T-helper 17 cell (primary cell): ENCODE data around the gene PES1. TPM values are rescaled to one million over a fixed set of nuclear protein-coding genes. Genes with fewer than 3 reads are reported as not detected.
"Not testable (repeated sequence)": the region's sequence is repeated elsewhere in the genome, so short reads cannot be mapped to it uniquely, and the experiment has no call there.

Experiments used
- ATAC-seq: fragments of 150-1000 bp; cut with Tn5 transposase; 2 replicates; pipeline ENCODE4 v1.10.0; 2021; ENCODE audit warnings: mild to moderate bottlenecking, moderate library complexity
- DNase-seq, 3 donors: peaks; one replicate each; pipeline versions ENCODE4 v3.0.0 to v3.0.0-alpha.2; 2020 to 2021
- H3K9me3 ChIP-seq: one replicate; pipeline ENCODE4 v1.7.0; 2013; ENCODE audit warnings: low read length, mild to moderate bottlenecking; ENCODE audit not compliant: control insufficient read depth, poor library complexity, severe bottlenecking
- H3K27ac Mint-ChIP-seq: one replicate; pipeline ENCODE4 v1.8.0; 2022; ENCODE audit warnings: mild to moderate bottlenecking, moderate library complexity, mixed read lengths
- H3K27me3 Mint-ChIP-seq: one replicate; pipeline ENCODE4 v1.8.0; 2022; ENCODE audit warnings: mixed read lengths
- H3K36me3 Mint-ChIP-seq: one replicate; pipeline ENCODE4 v1.8.0; 2022; ENCODE audit warnings: low read depth, mixed read lengths
- H3K4me1 Mint-ChIP-seq: one replicate; pipeline ENCODE4 v1.8.0; 2022; ENCODE audit warnings: mild to moderate bottlenecking, mixed read lengths
- H3K4me3 Mint-ChIP-seq: one replicate; pipeline ENCODE4 v1.8.0; 2022; ENCODE audit warnings: mild to moderate bottlenecking, moderate library complexity, mixed read lengths
- total RNA-seq, 4 donors: library from RNA in 2 of 4; stranded (reverse) in 2 of 4; gene quantifications; one replicate each; pipeline ENCODE4 v1.2.3 and lab custom pipeline; 2022 to 2026

The PES1 gene
- total RNA-seq, 2 donors from 2014 or later = 35.9 to 37.8 TPM

GRCh38 chr22:30604723-30605122, 13.0 kb upstream of the PES1 start:
- DNase-seq (no peak), ATAC-seq (no peak)
- no peaks in the 10 kb centered on the region for H3K9me3 ChIP-seq
- no peaks in the 10 kb centered on the region for H3K27me3 Mint-ChIP-seq
- H3K36me3 Mint-ChIP-seq = no peaks in the 10 kb centered on the region
- no peak overlapping the region for H3K4me3 Mint-ChIP-seq
- H3K4me1 Mint-ChIP-seq = peaks cover 15% of the 10 kb centered on the region
- no peak overlapping the region for H3K27ac Mint-ChIP-seq

- H3K27me3 Mint-ChIP-seq = no peaks in the 10 kb centered on the region
- H3K36me3 Mint-ChIP-seq = no peaks in the 10 kb centered on the region
- no peaks in the 10 kb centered on the region for H3K9me3 ChIP-seq
- peaks cover 11% of the 10 kb centered on the region for H3K4me1 Mint-ChIP-seq
- DNase-seq = no peak
- H3K4me3 Mint-ChIP-seq = no peak overlapping the region
- no peak for ATAC-seq
- no peak overlapping the region for H3K27ac Mint-ChIP-seq
Observed at GRCh38 chr22:30603801-30604200, 12.1 kb upstream of the PES1 start.

GRCh38 chr22:30602049-30602448, 10.3 kb upstream of the PES1 start:
- Mint-ChIP-seq H3K27ac (peak overlapping the region; percentile 1), H3K4me1 (peaks cover 5% of the 10 kb centered on the region), H3K36me3 (no peaks in the 10 kb centered on the region), H3K4me3 (no peak overlapping the region), H3K27me3 (no peaks in the 10 kb centered on the region)
- H3K9me3 ChIP-seq = no peaks in the 10 kb centered on the region
- peak; percentile 78 for ATAC-seq
- DNase-seq = no peak

GRCh38 chr22:30601464-30601863, 9.8 kb upstream of the PES1 start:
- no peak for ATAC-seq
- peaks cover 2% of the 10 kb centered on the region for H3K4me1 Mint-ChIP-seq
- H3K36me3 Mint-ChIP-seq = no peaks in the 10 kb centered on the region
- no peak overlapping the region for H3K4me3 Mint-ChIP-seq
- no peak for DNase-seq
- H3K27me3 Mint-ChIP-seq = no peaks in the 10 kb centered on the region
- H3K9me3 ChIP-seq = no peaks in the 10 kb centered on the region
- no peak overlapping the region for H3K27ac Mint-ChIP-seq

- H3K9me3 ChIP-seq = no peaks in the 10 kb centered on the region
- no peak overlapping the region for H3K27ac Mint-ChIP-seq
- peaks cover 2% of the 10 kb centered on the region for H3K4me1 Mint-ChIP-seq
- no peaks in the 10 kb centered on the region for H3K27me3 Mint-ChIP-seq
- H3K4me3 Mint-ChIP-seq = no peak overlapping the region
- no peak for DNase-seq
- no peaks in the 10 kb centered on the region for H3K36me3 Mint-ChIP-seq
- no peak for ATAC-seq
Observed at GRCh38 chr22:30600921-30601320, 9.2 kb upstream of the PES1 start.

GRCh38 chr22:30598986-30599385, 7.3 kb upstream of the PES1 start:
- no peak overlapping the region for H3K27ac Mint-ChIP-seq
- H3K4me3 Mint-ChIP-seq = no peak overlapping the region
- no peaks in the 10 kb centered on the region for H3K27me3 Mint-ChIP-seq
- DNase-seq (no peak), ATAC-seq (no peak)
- no peaks in the 10 kb centered on the region for H3K36me3 Mint-ChIP-seq
- peaks cover 2% of the 10 kb centered on the region for H3K4me1 Mint-ChIP-seq
- no peaks in the 10 kb centered on the region for H3K9me3 ChIP-seq

GRCh38 chr22:30596886-30597285, 5.2 kb upstream of the PES1 start:
- H3K4me3 Mint-ChIP-seq = no peak overlapping the region
- H3K36me3 Mint-ChIP-seq = no peaks in the 10 kb centered on the region
- DNase-seq (no peak), ATAC-seq (no peak)
- H3K4me1 Mint-ChIP-seq = peaks cover 2% of the 10 kb centered on the region
- H3K27ac Mint-ChIP-seq = no peak overlapping the region
- no peaks in the 10 kb centered on the region for H3K9me3 ChIP-seq
- peaks cover 8% of the 10 kb centered on the region for H3K27me3 Mint-ChIP-seq

GRCh38 chr22:30596199-30596598, 4.5 kb upstream of the PES1 start:
- H3K9me3 ChIP-seq = no peaks in the 10 kb centered on the region
- Mint-ChIP-seq H3K4me1 (peaks cover 2% of the 10 kb centered on the region), H3K27me3 (peaks cover 8% of the 10 kb centered on the region), H3K36me3 (no peaks in the 10 kb centered on the region), H3K27ac (no peak overlapping the region), H3K4me3 (no peak overlapping the region)
- DNase-seq (no peak), ATAC-seq (no peak)

- not testable (repeated sequence) for H3K9me3 ChIP-seq, H3K27me3 Mint-ChIP-seq, H3K27ac Mint-ChIP-seq, H3K36me3 Mint-ChIP-seq, DNase-seq, H3K4me3 Mint-ChIP-seq, ATAC-seq
- H3K4me1 Mint-ChIP-seq = peaks cover 12% of the 10 kb centered on the region
Observed at GRCh38 chr22:30592360-30592713, 627 bp upstream of the PES1 start.

GRCh38 chr22:30591191-30591587, 521 bp downstream of the PES1 start:
- no peak overlapping the region for H3K27ac Mint-ChIP-seq
- peaks cover 8% of the 10 kb centered on the region for H3K27me3 Mint-ChIP-seq
- DNase-seq = no peak
- H3K9me3 ChIP-seq = no peaks in the 10 kb centered on the region
- H3K4me3 Mint-ChIP-seq = no peak overlapping the region
- no peaks in the 10 kb centered on the region for H3K36me3 Mint-ChIP-seq
- ATAC-seq = no peak
- H3K4me1 Mint-ChIP-seq = peaks cover 12% of the 10 kb centered on the region

GRCh38 chr22:30586414-30586813, 5.3 kb downstream of the PES1 start:
- DNase-seq (no peak), ATAC-seq (no peak)
- no peak overlapping the region for H3K4me3 Mint-ChIP-seq
- no peaks in the 10 kb centered on the region for H3K27me3 Mint-ChIP-seq
- no peaks in the 10 kb centered on the region for H3K36me3 Mint-ChIP-seq
- no peaks in the 10 kb centered on the region for H3K9me3 ChIP-seq
- peaks cover 10% of the 10 kb centered on the region for H3K4me1 Mint-ChIP-seq
- no peak overlapping the region for H3K27ac Mint-ChIP-seq

- Mint-ChIP-seq H3K36me3 (peaks cover 2% of the 10 kb centered on the region), H3K27me3 (no peaks in the 10 kb centered on the region), H3K4me1 (no peaks in the 10 kb centered on the region), H3K4me3 (no peak overlapping the region), H3K27ac (no peak overlapping the region)
- ATAC-seq = no peak
- DNase-seq = no peak
- no peaks in the 10 kb centered on the region for H3K9me3 ChIP-seq
Observed at GRCh38 chr22:30584441-30584840, 7.3 kb downstream of the PES1 start.

GRCh38 chr22:30582788-30583545, 8.7 kb downstream of the PES1 start:
- no peak overlapping the region for H3K4me3 Mint-ChIP-seq
- peaks cover 10% of the 10 kb centered on the region for H3K36me3 Mint-ChIP-seq
- peaks cover 5% of the 10 kb centered on the region for H3K4me1 Mint-ChIP-seq
- H3K27me3 Mint-ChIP-seq = no peaks in the 10 kb centered on the region
- no peak for ATAC-seq
- no peak for DNase-seq
- no peaks in the 10 kb centered on the region for H3K9me3 ChIP-seq
- H3K27ac Mint-ChIP-seq = no peak overlapping the region

GRCh38 chr22:30582051-30582450, 9.7 kb downstream of the PES1 start:
- Mint-ChIP-seq H3K4me3 (no peak overlapping the region), H3K27ac (no peak overlapping the region), H3K27me3 (no peaks in the 10 kb centered on the region), H3K4me1 (peaks cover 5% of the 10 kb centered on the region), H3K36me3 (peaks cover 10% of the 10 kb centered on the region)
- H3K9me3 ChIP-seq = no peaks in the 10 kb centered on the region
- DNase-seq = no peak
- ATAC-seq = no peak
